Endothelial cell of hepatic sinusoid (primary cell): Measurements from ENCODE around the gene CXCL5.
"Not testable (repeated sequence)": the region's sequence is repeated elsewhere in the genome, so short reads cannot be mapped to it uniquely, and the experiment has no call there.

Experiments
- in situ Hi-C: cut with HindIII; loops from 2 replicates; pipeline ENCODE4 v1.10.0; 2017; ENCODE audit warnings: low sequenced_read_pairs

Gene CXCL5

DNA sequence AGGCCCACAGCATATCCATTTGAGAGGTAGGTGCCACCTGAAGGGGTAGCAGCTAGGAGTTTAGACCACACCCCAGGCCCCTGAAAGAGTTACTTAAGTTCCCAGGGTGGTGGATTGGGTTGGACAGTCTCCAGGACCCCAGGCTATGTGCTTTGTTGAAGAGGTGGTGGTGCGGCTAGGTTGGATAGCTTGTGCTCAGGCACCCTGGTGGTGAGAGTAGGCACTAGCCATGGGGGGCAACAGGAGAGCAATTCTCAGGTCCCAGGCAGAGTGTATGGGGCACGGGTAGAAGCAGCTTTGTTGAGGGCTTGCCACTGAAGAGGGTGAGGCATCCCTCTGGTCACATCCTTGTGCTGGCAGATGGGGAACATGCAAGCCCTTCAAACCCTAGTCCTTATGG is 22.3 kb downstream of the CXCL5 start:
- in situ Hi-C loops: no loop called here

GRCh38 chr4:73974352-73974751 is 24.1 kb downstream of the CXCL5 start:
- in situ Hi-C loops: no loop called here

GRCh38 chr4:73970945-73971344 is 27.5 kb downstream of the CXCL5 start:
- in situ Hi-C loops: no loop called here

DNA sequence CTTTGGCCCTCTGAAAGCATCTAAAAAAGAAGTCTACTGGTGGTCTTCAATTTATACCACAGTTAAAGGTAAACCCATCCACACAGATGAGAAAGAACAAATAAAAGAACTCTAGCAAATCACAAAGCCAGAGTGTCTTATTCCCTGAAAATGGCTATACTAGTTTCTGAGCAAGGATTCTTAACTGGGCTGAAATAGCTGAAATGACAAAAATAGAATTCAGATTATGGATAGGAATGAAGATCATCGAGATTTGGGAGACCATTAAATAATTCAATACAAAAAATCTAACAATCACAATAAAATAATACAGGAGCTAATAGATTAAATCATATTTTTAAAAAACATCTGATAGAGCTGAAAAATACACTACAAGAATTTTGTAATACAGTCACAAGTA is 28.5 kb downstream of the CXCL5 start:
- in situ Hi-C loops: no loop called here

GRCh38 chr4:73967866-73968265 is 30.6 kb downstream of the CXCL5 start:
- in situ Hi-C loops: loop anchor here (5.0 kb wide), 1 partner anchor 99 kb away; no protein-coding TSS in a partner anchor

GRCh38 chr4:73964862-73965611 is 33.4 kb downstream of the CXCL5 start:
- in situ Hi-C loops: loop anchor here (5.0 kb wide), 1 partner anchor 102 kb away; no protein-coding TSS in a partner anchor

DNA sequence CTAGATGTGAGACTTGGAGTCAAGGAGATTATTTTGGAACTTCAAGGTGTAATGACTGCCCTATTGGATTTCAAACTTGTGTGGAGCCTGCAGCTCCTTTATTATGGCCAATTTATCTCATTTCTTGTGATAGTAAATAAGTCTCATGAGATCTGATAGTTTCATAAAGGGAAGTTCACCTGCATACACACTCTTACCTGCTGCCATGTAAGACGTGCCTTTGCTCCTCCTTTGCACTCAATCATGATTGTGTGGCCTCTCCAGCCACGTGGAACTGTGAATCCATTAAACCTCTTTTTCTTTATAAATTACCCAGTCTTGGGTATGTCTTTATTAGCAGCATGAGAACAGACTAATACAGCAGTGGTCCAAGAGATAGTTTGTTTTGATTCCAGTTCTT is 35.8 kb downstream of the CXCL5 start:
- in situ Hi-C loops: no loop called here

- in situ Hi-C loops: not testable (repeated sequence)
Measured at GRCh38 chr4:73959041-73959440, 39.4 kb downstream of the CXCL5 start.

DNA sequence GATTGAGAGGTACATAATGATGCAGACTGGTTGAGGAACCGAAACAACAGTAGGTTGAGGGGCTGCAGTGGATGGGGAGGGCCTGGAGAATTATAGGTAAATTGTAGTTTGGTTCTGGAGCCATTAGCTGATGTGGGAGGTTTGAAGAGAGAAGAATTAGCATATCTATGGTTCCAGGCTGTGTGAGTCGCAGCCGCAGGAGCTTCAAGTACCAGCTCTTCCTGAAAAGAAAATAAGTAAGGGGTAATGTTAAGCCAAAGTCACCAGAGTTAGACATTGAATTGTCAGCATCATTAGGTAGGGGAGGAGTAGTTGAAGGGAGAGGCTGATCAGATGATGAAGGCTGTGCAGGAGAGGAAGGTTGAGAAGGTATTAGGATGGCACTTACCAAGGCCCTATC is 46.1 kb downstream of the CXCL5 start:
- in situ Hi-C loops: no loop called here

DNA sequence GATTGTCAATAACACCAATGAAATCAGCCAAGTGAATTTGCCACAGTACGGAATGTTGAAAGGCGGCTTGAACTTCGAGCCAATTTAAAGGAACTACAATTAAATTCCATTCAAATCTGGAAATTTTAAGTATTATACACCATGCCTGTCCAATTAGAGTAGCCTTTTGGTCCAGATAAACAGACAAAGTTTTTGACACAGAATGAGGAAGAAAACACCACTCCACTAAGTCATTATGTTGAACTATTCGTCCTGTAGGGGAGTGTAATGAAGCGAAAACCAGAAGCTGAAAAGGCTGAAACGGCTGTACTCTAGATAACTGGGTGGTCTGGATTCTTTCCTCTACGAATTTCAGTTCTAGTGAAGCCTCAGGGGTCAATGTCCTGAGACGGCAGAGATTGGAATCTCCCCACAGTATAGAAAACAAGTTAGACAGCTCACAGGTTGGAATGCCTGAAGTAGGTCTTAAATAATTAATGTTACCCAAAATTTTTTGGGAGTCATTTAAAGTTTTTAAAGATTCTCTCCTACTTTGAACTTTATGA is 48.0 kb downstream of the CXCL5 start:
- in situ Hi-C loops: not testable (repeated sequence)

DNA sequence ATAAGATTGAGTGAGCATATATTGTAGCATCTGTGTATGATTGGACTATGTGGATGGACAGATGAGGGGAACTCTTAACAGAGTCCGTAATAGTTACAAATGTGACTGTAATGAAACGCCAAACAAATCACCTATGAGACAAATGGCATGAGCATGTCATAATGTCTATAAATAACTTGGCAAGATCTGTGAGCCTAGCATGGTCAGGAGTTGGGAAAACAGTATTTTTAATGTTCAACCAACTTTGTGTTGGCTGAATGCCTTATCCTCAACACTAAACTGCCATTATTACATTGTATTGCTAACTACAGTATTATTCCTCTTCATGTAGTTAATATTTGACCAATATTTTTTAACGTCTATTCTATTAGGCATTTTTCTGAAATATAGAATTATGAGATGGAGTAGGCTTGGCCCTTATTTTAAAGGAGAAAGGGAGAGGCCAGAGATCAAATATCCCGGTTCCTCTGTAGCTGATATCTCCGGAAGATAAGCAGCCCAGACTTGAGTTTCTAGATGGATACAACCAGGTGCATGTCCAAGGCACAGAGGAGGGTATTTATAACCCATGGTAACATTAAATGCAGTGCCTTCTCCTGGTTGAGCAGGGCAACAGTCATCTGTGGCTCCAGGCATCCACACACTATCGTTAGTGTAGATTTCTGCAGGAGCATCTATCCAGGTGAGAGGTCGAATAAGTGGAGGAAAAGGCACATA is 49.3 kb downstream of the CXCL5 start:
- in situ Hi-C loops: no loop called here

DNA sequence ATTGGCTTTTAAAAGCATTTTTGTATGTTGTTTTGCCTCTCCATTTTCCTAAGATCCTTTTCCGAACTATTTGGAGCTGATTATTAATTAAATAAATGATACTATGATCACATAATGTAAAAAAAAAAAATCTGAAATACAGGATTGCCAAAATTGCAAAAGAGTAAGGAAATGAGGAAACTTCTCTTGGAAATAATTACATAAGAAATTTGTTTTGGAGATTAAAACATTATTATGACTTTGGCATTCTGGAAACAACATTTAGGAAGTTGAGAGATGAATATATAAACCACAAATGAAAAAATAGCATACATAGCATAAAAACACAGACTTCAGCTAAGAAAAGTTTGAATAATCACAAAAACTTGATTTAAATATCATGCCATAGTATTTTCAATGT is 50.2 kb downstream of the CXCL5 start:
- in situ Hi-C loops: no loop called here

GRCh38 chr4:73947239-73947985 is 51.1 kb downstream of the CXCL5 start:
- in situ Hi-C loops: no loop called here

- in situ Hi-C loops: no loop called here
Measured at GRCh38 chr4:73945674-73946449, 52.6 kb downstream of the CXCL5 start.
